ENCODE results near the gene RNPEPL1. TPM values are rescaled to one million over a fixed set of nuclear protein-coding genes. Genes with fewer than 3 reads are reported as not detected.
A peak's percentile ranks its signal among the peaks of the same experiment; 100 is the strongest.
"Not testable (repeated sequence)": the region's sequence is repeated elsewhere in the genome, so short reads cannot be mapped to it uniquely, and the experiment has no call there.

Gene RNPEPL1
- total RNA-seq, 3 donors from 2014 or later (not counting 1 experiment from before 2014, with no cell fraction given), result 145 to 167 (median 164) TPM

DNA sequence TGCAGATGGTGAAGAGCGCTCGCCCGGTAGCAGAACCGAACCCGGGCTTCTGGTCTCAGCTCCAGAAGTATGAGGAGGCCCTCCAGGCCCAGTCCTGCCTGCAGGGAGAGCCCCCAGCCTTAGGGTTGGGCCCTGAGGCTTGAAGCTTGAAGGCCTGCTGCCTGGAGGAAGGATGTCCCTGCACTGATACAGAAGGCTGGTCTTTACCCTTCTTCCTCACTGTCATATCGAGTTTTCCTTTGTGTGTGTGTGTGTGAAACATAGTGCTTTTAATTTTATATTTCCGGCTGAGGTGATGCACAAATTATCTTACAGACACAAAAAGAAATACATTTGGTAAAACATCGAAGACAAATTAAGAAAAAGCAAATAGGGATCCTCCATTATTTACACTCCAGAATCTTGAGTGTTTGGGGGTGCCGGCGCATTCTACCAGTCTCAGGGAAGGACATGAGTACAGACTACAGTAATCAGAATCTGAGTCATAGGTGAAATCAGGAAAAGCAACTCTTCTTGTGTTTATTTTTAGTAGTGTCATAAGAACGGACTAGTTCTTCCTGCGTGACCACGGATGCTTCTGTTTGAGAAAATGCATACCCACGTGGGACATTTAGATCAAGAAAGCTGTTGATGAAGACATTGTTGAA is 6.8 kb upstream of the RNPEPL1 start:
- peak in 1 of 2 donors; percentile 58 for DNase-seq
- intact Hi-C loops (cut with micrococcal nuclease), result loop anchor here (1.0 to 10.0 kb wide), 5 partner anchors 25 to 1201 kb away; partner anchors contain the start of genes CAPN10, HDLBP and SEPTIN2
- Histone ChIP-seq H3K27me3 (ENCODE audit: control insufficient read depth, insufficient read depth, low read length) (no peaks in the 10 kb centered on the region), H3K4me3 (ENCODE audit: low read length) (peak overlapping the region; percentile 62), H3K36me3 (ENCODE audit: control insufficient read depth, insufficient read depth, low read length) (peaks cover 3% of the 10 kb centered on the region), H3K27ac (ENCODE audit: low read length) (peak overlapping the region; percentile 82), H3K4me1 (ENCODE audit: control insufficient read depth, insufficient read depth, low read length) (peaks cover 83% of the 10 kb centered on the region), H3K9me3 (ENCODE audit: control insufficient read depth, insufficient read depth, low read length) (no peaks in the 10 kb centered on the region)
- Mint-ChIP-seq H3K9me3 (no peaks in the 10 kb centered on the region), H3K27me3 (ENCODE audit: low read depth in 2 of 2) (no peaks in the 10 kb centered on the region), H3K36me3 (no peaks in the 10 kb centered on the region), H3K27ac (peak overlapping the region; percentile 99), H3K4me1 (peaks cover 63 to 80% of the 10 kb centered on the region in 2 donors), H3K4me3 (peak overlapping the region; percentile 93)
- TF ChIP-seq, protein P1, sequence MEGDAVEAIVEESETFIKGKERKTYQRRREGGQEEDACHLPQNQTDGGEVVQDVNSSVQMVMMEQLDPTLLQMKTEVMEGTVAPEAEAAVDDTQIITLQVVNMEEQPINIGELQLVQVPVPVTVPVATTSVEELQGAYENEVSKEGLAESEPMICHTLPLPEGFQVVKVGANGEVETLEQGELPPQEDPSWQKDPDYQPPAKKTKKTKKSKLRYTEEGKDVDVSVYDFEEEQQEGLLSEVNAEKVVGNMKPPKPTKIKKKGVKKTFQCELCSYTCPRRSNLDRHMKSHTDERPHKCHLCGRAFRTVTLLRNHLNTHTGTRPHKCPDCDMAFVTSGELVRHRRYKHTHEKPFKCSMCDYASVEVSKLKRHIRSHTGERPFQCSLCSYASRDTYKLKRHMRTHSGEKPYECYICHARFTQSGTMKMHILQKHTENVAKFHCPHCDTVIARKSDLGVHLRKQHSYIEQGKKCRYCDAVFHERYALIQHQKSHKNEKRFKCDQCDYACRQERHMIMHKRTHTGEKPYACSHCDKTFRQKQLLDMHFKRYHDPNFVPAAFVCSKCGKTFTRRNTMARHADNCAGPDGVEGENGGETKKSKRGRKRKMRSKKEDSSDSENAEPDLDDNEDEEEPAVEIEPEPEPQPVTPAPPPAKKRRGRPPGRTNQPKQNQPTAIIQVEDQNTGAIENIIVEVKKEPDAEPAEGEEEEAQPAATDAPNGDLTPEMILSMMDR (IDR thresholded peaks at IDR 0.05), result no peak
- 10% methylated on average over 12 of the region's 14 CpGs for WGBS (ENCODE audit: insufficient coverage)
- no peak for ATAC-seq

DNA sequence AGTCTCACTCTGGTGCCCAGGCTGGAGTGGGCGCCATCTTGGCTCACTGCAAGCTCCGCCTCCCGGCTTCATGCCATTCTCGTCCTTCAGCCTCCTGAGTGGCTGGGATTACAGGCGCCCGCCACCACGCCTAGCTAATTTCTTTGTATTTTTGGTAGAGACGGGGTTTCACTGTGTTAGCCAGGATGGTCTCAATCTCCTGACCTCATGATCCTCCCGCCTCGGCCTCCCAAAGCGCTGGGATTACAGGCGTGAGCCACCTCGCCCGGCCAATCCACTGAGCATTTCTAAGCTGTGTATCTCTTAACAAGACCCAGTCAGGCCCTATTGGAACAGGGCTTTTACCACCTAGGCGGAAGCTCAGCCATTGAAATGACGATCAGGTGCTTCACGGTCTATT is 5.1 kb upstream of the RNPEPL1 start:
- H3K4me1 ChIP-seq (ENCODE audit: control insufficient read depth, insufficient read depth, low read length), result peaks cover 81% of the 10 kb centered on the region
- H3K4me3 ChIP-seq (ENCODE audit: low read length); H3K27ac ChIP-seq (ENCODE audit: low read length); H3K9me3 Mint-ChIP-seq; H3K36me3 Mint-ChIP-seq; H3K36me3 ChIP-seq (ENCODE audit: control insufficient read depth, insufficient read depth, low read length); H3K4me3 Mint-ChIP-seq; DNase-seq; H3K27me3 ChIP-seq (ENCODE audit: control insufficient read depth, insufficient read depth, low read length); ATAC-seq; H3K9me3 ChIP-seq (ENCODE audit: control insufficient read depth, insufficient read depth, low read length); H3K27me3 Mint-ChIP-seq (ENCODE audit: low read depth in 2 of 2): not testable (repeated sequence)
- H3K4me1 Mint-ChIP-seq, result peaks cover 69 to 81% of the 10 kb centered on the region in 2 donors
- H3K27ac Mint-ChIP-seq, result peak overlapping the region; percentile 99
- 97% methylated on average over 17 of the region's 17 CpGs for WGBS (ENCODE audit: insufficient coverage)
- intact Hi-C loops (cut with micrococcal nuclease), result loop anchor here (10.0 kb wide), 2 partner anchors 48 to 752 kb away; partner anchors contain the start of genes HDLBP and SEPTIN2

DNA sequence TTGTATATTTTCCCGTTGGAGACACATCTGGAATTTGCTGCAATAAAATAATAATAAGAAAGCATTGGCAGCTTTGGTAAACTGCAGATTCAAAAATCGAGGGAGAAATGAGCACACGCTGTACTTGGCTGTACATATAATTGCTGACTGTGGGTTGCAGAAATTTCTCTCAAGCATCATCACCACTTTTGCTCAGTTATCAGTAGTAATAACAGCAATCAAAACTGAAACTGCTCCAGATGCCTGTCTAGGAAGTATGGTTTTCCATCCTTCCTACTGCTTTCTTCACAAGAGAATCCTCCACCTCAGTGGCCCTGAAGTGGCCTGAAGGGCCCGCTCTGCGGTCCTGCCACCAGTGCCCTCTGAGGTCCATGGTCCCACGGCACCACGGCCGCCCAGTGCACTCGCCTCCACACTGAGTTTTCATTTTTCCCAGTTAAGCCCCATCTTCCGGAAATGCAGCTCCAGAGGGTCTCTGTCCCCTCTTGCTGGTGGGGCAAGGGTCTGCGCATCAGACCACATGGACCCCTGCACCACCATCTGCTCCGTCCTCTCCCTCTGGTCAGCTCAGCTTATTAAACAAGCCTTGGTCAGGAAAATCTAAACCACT is 4.2 kb upstream of the RNPEPL1 start:
- Mint-ChIP-seq H3K36me3 (no peaks in the 10 kb centered on the region), H3K4me3 (peak overlapping the region; percentile 96), H3K27me3 (ENCODE audit: low read depth in 2 of 2) (no peaks in the 10 kb centered on the region), H3K4me1 (peaks cover 62 to 73% of the 10 kb centered on the region in 2 donors), H3K9me3 (no peaks in the 10 kb centered on the region), H3K27ac (peak overlapping the region; percentile 99)
- Histone ChIP-seq H3K36me3 (ENCODE audit: control insufficient read depth, insufficient read depth, low read length) (peaks cover under 1% of the 10 kb centered on the region), H3K4me3 (ENCODE audit: low read length) (no peak overlapping the region), H3K9me3 (ENCODE audit: control insufficient read depth, insufficient read depth, low read length) (no peaks in the 10 kb centered on the region), H3K4me1 (ENCODE audit: control insufficient read depth, insufficient read depth, low read length) (peaks cover 74% of the 10 kb centered on the region), H3K27me3 (ENCODE audit: control insufficient read depth, insufficient read depth, low read length) (no peaks in the 10 kb centered on the region), H3K27ac (ENCODE audit: low read length) (peak overlapping the region; percentile 93)
- intact Hi-C loops (cut with micrococcal nuclease), result loop anchor here (10.0 kb wide), 2 partner anchors 49 to 751 kb away; partner anchors contain the start of genes HDLBP and SEPTIN2
- DNase-seq (no peak), ATAC-seq (no peak)
- TF ChIP-seq, protein P1 (IDR thresholded peaks at IDR 0.05), result no peak
- 95% methylated on average over 12 of the region's 12 CpGs for WGBS (ENCODE audit: insufficient coverage)
